NCI-H226 (cell line): ENCODE results near the gene ABCF2.

Source experiments
- DNase-seq: peaks from one replicate; pipeline ENCODE4 v3.0.0-alpha.2; 2015

The ABCF2 gene

GRCh38 chr7:151251689-151252560, 24.9 kb upstream of the ABCF2 start:
- peak; percentile 29 for DNase-seq

DNA sequence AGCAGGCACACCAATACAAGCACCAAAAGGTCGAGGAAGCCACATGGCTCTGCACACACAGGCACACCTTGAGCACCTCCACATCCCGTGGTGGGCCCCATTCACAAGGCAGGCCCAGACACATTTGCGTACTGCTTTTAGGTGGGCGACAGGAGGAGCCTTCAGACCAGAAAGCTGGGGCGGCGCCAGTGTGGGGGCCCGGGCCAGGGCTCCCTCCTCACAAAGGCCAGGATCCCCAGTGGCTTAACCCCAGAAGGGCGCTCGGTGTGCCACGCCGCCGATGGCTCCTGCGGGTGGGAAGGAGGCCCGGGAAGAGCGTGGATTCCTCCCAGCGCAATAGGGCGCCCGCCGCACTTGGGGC, 24.3 kb upstream of the ABCF2 start:
- DNase-seq, result no peak

DNA sequence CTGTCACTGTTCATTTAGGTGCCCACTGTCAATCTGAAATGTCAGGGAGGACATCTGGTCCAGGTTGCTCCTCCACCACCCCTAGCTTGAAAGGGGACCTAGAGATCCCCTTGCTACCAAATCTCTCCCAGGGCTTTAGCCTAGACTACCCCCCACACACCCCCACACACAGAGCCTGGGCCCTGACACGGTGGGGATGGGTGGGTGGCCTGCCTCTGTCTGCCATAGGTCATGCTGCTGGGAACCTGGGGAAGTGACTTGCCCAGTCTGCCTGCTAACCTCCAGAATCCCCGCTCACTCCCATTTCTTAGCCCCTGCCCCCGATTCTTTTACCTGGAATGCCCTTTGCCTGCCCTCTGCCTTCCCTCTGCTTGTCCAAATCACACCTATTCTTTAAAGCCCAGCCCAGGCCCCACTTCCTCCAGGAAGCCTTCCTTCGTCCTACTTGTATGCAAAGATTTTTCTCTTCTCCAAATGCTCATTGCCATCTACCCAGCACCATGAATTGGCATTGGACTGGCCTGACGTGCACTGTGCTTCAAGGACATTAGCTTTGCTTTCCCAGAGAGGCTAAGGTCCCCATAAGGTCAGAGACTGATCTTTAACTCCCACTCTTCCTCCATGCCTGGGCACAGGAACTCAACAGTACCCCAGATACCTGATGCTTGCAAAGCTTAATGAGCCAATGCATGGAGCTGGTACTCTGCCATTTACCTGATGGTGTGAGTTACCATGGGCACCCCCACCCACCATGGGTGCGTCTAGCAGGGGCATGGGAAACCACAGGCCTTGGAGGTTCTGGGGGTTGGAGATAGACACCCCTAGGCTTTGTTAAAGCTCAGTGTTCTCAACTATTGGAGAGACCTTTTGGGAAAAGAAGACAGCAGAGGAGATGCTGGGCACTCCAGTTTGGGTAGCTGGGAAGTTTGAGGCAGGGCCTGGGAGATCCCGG, 23.5 kb upstream of the ABCF2 start:
- DNase-seq, result no peak

DNA sequence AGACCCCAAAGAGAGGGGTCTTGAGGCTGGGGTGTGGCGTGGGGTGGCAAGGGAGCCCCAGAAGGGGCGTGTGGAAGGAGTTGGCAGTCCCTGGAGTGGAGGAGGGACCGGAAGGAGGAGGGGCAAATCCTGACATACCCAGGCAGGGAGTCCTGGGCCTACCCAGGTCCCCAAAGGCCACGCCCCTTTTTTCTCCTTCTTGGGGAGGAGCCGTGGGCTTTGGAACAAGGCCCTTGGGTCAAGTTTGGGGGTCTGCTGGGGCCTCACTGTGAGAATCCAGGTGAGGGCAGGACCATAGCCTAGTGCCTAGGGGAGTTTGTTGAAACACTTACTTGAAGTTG, 22.7 kb upstream of the ABCF2 start:
- peak; percentile 38 for DNase-seq

DNA sequence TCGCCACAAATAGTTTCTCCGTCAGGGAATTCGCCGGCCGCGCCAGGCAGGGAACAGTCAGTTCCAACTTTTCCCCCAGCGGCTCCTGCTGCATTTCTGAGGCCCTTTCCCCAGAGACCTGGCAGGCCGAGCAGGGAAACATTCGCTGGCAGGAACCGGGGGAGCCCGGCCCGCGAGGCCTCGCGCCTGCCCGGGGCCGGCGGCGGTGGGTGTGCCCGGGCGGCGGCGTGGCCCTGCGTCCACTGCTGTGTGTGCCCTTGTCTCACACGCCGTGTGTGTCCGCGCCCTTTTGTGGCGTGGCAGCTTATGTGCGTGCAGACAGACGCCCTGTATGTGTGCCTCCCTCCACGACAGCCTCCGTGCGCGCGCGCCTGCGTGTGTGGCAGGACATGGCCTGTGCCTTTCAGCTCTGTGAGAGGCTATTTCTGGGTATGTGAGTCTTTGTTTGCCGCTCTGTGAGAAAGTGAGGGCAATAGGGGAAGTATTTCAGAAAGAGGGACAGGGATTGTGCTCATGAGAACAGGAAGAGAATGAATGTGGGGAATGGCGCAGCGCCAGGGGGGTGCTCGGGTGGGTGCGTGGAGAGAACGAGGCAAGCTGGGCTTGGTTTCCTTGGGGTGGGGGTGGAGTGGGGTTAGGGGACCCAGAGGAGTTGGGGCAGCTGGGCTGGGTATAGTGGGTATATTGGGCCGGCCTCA, 22.2 kb upstream of the ABCF2 start:
- peak; percentile 40 for DNase-seq

GRCh38 chr7:151248346-151249033, 21.5 kb upstream of the ABCF2 start, which contains the start of gene SMARCD3:
SMARCD3 (minus strand) TSS chr7:151248694; CDS start chr7:151248562, 132 bp downstream.
- peak; percentile 52 for DNase-seq

DNA sequence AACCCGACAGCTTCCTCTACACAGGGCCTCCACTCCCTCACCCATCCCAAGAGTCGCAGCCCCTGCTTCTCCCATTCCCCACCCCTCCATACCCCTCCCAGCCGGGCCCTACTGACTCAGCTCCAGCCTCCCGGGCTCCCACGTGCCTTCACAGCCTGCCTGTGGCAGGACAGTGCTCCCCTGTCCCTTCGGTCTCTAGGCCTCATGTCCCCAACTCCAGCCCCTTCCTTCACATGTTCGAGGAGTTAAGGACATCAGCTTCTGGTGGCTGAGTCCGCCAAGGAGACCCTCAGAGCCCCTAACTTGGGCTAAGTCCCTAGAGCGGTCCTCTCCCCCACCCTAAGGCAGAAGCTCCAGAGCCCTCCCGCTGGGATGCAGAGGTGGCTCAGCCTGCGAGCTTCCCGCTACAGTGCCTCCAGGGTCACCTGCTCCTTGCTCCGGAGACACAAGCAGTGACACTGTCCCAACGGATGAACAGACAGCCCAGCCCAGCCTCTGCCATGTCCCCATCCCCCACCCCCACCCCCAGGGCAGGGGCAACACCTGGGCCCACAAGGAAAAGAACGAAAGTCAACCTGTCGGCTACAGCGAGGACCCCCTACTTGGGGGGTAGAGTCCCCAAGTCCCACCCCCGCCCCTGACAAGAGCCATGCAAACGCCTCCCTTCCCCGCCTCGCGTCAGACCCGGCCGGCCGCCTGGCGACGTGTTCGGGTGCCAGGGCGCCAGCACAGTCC, 20.8 kb upstream of the ABCF2 start:
- no peak for DNase-seq

DNA sequence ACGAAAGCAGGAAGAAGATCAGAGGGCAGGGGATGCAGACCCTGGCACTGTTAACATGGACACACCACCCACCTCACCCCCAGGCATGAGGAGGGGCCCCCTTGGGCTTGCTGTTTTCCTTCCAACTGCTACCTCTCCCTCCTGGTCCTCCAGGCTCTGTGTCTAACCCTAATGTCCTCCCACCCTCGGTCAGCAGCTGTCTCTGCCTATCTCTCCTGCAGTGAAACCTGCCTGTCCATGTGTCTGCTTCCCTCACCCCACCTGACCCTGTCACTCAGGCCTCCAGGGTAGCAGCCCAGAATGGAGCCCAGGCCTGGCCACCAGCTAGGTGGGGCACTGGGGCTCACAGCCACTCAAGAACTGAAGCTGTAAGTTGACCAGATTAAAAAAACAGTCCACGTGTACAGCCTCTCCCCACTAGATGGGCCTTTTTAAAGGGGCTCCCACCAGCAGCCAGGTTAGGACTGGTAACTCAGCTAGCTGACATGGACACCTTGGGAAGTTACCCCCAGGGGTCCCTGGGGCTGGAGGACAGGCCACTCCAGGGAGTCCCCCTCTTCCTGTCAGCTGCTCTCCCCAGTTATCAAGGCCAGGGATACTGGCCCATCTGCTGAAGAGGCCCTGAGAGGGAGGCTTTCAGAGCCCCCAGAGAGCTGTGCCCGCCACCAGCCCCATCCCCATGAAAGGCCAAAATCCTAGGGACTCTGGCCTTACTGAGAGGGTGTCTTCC, 20.0 kb upstream of the ABCF2 start:
- no peak for DNase-seq

GRCh38 chr7:151246102-151246850, 19.3 kb upstream of the ABCF2 start:
- DNase-seq, result no peak

DNA sequence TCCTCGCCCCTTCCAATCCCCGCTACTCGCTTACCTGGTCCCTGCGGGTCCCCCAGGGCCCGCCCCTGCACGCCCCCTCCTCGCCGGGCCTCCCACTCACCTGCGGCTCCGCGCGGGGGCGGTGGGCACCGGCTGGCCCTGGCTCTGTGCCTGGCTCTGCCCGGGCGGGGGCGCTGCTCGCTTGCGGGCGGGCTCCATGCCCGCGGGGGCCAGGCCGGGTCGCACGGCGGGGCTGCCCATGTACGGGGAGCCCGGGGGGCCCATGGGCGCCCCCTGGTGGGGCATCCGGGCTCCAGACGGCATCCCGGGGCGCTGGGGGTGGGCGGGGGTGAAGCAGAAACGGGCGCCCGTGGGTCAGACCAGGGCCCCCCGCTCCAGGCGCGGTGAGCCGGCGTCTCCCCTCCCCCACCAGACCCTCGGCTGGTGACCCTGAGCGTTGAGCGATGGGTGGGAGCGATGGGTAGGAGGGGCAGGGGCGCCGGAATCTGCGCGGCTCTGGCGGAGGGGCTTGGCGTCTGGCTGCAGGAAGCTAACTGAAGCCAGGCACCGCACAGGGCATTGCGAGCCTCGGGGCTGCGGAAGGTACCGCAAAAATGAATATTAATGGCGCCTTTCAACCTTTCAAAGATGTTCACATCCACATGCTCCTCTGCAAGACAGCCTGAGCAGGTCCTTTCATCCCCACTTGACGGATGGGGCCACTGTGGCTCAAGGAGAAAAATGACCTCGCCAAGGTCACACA, 18.5 kb upstream of the ABCF2 start:
- no peak for DNase-seq

GRCh38 chr7:151244841-151245346, 17.9 kb upstream of the ABCF2 start:
- DNase-seq, result no peak

GRCh38 chr7:151244196-151244840, 17.3 kb upstream of the ABCF2 start:
- DNase-seq, result no peak

GRCh38 chr7:151243408-151244195, 16.6 kb upstream of the ABCF2 start:
- DNase-seq, result no peak

GRCh38 chr7:151243045-151243349, 16.0 kb upstream of the ABCF2 start:
- DNase-seq, result no peak

DNA sequence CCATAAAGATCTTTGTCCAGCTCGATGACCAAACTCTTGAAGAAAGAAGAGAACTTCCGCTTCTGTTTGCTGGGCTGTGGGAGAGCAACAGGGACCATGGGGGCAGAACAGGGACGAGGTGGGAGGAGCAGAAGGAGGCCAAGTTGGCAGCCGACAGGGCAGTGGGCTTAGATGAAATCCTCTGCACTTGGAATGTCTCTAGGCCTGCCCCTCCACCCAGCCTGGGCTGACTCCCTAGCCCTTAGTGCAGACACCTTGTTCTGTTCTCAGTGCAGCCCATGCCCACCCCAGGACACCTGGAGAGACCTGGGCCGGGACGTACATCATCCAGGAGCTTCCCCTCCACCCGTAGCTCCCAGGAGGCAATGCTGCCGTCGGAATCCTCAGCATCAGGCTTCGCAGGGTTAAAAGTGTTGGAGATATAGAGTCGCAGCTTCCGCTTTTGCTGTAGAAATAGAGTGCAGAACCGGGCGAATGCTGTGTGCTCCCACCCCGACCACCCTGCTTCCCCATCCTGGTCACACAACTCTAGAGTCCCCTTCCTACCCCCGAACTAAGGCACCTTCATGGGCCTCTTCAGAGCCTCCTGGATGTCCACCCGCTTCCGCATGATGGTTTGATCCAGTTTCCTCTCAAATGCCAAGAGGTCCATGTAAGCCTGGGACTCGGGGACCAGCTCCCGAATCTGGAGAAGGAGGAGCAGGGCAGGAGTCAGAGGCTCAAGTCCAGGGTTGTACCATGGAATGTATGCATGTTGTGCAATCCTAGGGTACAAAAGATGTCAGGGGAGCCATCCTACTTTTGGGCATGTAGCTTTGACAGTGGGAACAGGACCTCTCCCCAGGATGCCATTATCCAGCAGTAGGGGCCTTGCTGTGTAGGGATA, 15.4 kb upstream of the ABCF2 start:
- DNase-seq, result no peak

DNA sequence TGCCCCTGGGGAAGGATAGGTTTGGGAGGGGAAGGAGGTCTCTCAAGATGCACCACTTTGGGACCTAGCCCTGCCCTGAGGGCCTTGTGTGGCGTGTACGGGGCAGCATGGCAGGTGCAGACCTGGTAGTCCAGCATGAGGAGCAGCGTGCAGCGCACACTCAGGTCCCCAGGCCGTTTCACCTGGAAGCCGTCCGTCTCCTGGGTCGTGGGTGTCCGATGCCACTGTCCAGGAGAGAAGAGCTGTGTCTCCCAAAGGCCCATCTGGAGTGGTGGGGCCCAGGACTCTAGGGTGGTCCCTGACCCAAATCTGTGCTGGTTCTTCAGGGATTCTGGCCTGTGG, 14.7 kb upstream of the ABCF2 start:
- DNase-seq, result no peak
